Head of caudate nucleus (tissue), 42 donors: ENCODE measurements around the gene RHOT1.
"Not testable (repeated sequence)": the region's sequence is repeated elsewhere in the genome, so short reads cannot be mapped to it uniquely, and the experiment has no call there.

Source experiments
- DNase-seq, 42 donors: peaks; one replicate each; pipeline versions ENCODE4 v3.0.0 to v3.0.0-alpha.2; 2020 to 2021; ENCODE audit warnings: mixed read lengths in 7 of 42
- intact Hi-C: fragments of 100-400 bp; cut with DNase I; formaldehyde crosslinking; loops from one replicate; pipeline ENCODE4 v1.15.0; 2022

RHOT1 gene

DNA sequence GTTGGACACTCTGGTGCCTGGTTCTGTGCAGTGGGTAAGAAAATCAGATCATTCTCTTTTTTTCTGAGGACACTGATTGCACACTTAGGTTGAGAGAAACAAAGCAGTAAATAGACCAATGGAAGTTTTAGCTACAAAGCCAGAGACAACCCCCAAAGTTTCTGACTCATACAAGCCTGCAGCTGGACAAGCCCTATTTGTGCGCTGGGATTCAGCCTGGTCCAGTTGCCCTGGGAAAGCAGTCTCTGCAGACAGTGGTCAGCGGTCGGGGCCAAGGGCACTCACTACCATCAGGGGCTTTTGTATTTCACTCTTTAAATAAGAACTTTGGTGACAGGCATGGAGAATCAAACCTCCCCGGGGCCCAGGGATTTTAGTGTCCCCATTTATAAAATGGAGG is 117.3 kb downstream of the RHOT1 start:
- peak in 35 of 42 donors; percentile 29 to 85 (median 60) for DNase-seq
- intact Hi-C loops = loop anchor here (10.0 kb wide), 1 partner anchor 185 kb away; the partner anchor contains the start of gene PSMD11

- intact Hi-C loops = no loop called here
- no peak for DNase-seq
Measured at GRCh38 chr17:32261417-32261736, 119.1 kb downstream of the RHOT1 start.

- DNase-seq = no peak
- intact Hi-C loops = no loop called here
Measured at GRCh38 chr17:32261936-32262510, 119.7 kb downstream of the RHOT1 start.

GRCh38 chr17:32263515-32263914 is 121.2 kb downstream of the RHOT1 start:
- intact Hi-C loops, DNase-seq: not testable (repeated sequence)

DNA sequence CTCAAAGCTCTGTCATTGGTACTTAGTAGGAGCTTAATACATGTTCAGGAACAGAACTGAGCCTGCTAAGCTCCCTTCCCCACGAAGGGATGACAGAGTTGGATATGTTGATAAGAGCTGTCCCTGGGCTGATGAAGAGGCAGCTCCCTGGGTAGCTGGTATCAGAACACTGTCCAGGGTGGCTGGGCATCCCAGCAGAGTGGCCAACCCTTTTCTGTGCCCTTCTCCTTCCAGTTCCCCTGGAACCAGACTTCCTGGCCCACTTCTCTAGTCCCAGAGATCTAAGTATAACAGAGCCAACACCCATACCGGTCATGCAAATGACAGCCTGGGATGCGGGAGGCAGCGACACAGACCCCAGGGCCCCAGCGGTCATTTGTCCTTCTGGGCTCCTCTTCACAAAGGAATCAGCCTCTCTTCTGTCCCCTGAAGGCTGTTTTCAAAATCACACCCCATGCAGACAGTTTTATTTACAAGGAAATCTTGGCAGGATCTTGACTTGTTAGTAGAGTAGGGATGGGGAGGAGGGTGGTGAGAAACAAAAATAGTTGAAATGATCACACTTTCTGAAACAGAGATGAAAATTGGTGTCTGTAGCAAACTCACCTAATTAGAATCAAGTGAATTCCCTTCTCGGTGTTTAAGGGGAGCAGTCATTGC is 122.0 kb downstream of the RHOT1 start:
- DNase-seq = no peak
- intact Hi-C loops = no loop called here

GRCh38 chr17:32264823-32265191 is 122.5 kb downstream of the RHOT1 start:
- peak in 1 of 42 donors; percentile 45 for DNase-seq
- intact Hi-C loops = no loop called here

DNA sequence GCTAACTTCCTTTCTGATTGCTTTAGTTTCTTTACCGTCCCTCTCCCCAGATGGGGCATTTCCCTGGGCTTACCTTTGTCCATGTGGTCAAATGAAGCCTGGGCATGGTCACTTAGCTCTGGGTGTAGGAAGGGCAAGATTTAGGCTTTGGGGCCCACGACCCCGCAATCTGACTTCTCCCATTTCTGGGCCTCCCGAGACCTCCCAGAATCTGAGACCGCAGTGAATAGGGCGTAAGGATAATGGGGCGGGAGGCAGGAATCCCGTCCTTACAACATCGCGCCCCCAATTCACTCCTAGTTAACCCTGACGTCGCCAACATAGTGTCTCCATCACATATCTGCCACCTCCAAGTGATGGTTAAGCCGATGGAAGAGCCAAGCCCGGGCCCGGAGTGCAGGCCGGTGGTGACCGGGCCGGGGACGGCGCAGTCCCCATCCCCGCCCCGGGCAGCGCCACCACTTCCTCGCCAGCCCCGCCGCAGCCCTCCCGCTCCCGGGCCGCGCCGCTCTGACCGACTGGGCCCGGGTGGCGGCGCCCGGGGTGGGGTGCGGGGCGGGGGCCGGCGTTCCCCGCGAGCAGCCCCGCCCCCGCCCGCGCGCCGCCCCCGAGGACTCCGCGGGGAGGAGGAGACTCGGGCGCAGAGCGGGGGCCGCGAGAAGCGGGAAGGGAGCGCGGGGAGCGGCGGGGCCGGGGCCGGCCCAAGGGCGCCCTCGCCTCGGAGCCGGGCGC is 123.1 kb downstream of the RHOT1 start, which contains the start of gene RHBDL3:
Gene RHBDL3, plus strand, starts transcription at position 641 of the 732 bp plus-strand sequence. CDS start 358 bp downstream, outside the sequence.
- intact Hi-C loops = no loop called here
- peak in 30 of 42 donors; percentile 30 to 78 (median 54) for DNase-seq

- DNase-seq = no peak
- intact Hi-C loops = no loop called here
Measured at GRCh38 chr17:32266051-32266388, 123.7 kb downstream of the RHOT1 start.

DNA sequence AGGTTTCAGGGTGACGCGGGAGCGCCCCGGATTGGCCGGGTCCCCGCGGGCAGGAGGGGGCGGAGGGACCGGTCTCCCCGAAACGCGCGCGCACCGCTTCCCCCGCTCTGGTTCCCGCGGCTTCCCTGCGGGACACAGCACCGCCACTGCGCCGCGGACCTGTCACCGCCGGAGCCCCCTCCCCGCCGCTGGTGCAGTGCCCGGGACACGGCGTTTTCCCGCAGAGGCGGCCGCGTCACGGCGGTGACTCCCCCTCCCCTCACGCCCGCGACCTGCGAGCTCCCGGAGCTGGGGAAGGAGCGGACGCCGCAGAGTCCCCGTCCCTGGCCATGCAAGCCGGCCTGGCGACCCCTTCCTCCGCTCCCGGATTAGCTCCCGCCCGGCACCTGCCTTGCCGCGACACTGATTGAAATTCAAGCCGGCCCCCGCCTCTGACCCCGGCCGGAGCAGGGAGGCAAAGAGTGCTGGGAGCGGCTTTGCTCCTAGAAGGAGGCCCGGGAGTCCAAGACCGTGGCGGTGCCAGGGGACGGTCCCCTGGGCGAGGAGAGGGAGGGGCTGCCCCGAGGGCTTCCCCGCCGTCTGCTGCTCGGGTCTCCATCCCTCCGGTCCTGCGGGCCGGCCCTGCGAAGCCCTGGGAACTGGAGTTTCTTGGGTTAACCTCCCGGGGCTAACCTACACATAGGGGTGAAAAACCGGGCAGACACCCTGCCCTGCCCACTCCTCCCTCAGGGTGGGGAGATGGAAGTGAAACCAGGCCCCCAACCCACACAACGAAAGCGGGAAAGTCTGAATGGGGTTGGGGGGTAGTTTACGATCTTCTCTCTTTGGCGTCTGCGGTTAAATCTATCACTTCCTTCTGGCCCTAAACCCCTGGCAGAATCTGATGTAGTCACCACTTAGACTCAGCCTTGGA is 124.3 kb downstream of the RHOT1 start:
- DNase-seq = peak in 6 of 42 donors; percentile 15 to 53 (median 30)
- intact Hi-C loops = no loop called here

DNA sequence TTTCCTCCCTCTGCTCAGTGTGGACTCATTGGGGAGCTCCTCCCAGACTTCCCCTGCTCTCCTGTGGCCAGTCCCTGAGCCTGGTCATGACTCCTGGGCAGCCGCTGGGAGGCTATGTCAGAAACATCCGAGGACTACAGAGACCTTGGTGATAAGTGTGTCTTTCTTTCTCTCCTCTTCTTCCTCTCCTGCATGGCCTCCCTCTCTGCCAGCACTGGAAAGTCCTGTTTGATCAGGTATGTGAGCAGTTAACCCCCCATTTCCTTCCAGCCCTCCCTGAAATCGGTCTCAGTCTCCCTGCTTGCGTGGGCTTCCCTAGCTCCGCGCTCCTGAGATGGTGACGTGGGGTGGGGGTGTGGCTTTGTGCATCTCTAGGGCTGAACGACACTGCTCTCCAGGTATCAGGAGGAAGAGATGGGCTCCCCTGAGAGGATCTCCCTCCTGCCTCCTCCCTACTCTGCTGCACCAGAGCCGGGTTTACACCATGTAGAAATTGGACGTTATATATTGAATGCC is 125.4 kb downstream of the RHOT1 start:
- intact Hi-C loops = no loop called here
- peak in 41 of 42 donors; percentile 40 to 91 (median 73) for DNase-seq

GRCh38 chr17:32268734-32269288 is 126.5 kb downstream of the RHOT1 start:
- intact Hi-C loops = no loop called here

DNA sequence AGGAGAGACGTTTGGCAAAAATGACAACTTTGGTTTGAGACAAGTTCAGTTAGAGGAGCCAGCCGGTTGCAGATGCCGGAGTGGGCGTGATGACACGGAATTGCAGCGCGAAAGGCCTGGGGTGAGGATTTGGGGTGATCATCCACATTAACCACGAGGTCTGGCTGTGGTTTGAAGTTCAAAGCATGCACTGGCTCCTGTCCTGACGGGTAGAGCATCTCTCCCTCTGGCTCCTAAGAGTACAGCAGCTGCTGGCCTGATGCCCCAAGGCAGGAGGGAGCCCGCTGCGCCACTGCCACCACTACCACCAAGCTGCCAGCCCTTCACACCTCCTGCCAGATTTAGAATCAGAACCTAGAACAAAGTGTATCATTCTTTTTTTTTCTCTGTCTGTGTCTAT is 127.1 kb downstream of the RHOT1 start:
- peak in 2 of 42 donors; percentile 16 to 25 for DNase-seq
- intact Hi-C loops = no loop called here

More at GRCh38 chr17:32268734-32269288, 126.5 kb downstream of the RHOT1 start:
- DNase-seq = no peak

DNA sequence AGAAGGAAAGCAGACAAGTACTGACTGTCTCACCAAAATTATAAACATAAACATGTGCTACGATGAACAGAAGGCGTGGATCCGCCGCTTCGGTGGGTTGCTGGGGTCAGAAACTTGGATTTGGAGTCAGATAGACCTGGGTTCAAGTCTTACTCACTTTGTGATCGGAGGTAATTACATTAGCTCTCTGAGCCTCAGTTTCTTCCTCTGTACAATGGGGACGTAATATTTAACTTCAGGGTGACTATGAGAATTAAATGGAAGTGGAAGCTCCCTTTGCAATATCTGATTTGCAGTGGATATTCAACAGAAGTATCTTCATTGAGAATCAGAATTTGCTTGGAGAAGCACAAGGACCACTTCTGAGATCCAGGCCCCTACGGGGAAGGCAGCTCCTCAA is 129.5 kb downstream of the RHOT1 start:
- no peak for DNase-seq
- intact Hi-C loops = no loop called here

DNA sequence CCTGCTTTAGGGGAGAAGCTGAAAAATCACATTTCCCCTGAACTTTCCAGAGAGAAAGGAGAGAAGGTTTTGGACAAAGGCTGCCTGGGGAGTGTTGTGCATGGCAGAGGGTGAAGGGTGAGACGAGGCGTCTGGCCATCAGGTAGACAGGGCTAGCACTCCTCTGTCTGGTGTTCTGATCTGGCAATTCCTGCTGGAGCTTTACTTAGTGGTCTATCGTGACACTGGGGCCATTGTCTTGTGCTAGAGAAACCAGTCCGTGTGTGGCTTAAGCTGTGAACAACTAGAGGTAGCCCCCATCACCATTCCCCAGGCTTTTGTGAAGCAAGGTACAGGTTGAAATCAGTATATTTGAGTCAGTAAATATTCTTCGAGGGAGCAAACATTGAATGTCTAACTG is 131.8 kb downstream of the RHOT1 start:
- DNase-seq = no peak
- intact Hi-C loops = no loop called here

- intact Hi-C loops = no loop called here
Measured at GRCh38 chr17:32274643-32275042, 132.3 kb downstream of the RHOT1 start.

More at GRCh38 chr17:32274643-32275042, 132.3 kb downstream of the RHOT1 start:
- no peak for DNase-seq
